Inflammatory macrophage treated with lipopolysaccharide for 1 hour (primary cell): Measurements from ENCODE around the gene JHY.
"Not testable (repeated sequence)": the region's sequence is repeated elsewhere in the genome, so short reads cannot be mapped to it uniquely, and the experiment has no call there.

ENCODE experiments used
- DNase-seq, 2 donors: peaks; one replicate each; pipeline ENCODE4 v3.0.0-alpha.2; 2020 to 2022

The JHY gene

DNA sequence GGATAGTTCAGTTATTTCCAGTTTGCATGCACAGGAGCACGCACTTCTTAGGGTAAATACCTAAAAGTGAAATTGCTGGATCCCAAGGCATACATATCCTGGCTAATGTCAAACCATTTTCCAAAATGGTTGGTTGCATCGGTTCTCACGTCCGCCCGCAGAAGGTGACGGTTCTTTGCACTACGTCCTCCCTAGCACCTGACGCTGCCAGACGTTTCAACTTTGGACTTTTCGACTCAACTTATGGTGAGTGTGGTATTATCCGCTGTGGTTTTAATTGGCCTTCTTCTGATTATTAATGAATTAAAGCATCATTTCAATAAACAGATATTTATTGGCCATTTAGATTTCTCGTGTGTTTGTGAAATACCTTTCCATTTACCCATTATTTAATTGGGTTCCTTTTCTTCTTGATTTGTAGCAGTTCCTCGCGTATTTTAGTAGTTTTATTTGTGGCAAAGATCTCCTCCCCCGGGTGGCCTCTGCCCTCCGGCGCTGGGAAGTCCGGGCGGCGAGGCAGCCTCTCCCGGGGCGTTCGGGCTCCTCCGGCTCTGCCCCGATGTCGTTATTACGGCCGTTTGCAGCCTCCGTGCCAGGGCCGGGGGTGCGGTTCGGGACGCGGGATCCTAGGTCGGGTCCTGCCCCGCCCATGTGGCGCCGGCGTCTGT lies at the start of gene JHY:
TSS of gene JHY (plus strand) at position 571 of the 668 bp plus-strand sequence. CDS start 3,091 bp downstream, outside the sequence.
- peak in 1 of 2 donors; percentile 24 for DNase-seq

DNA sequence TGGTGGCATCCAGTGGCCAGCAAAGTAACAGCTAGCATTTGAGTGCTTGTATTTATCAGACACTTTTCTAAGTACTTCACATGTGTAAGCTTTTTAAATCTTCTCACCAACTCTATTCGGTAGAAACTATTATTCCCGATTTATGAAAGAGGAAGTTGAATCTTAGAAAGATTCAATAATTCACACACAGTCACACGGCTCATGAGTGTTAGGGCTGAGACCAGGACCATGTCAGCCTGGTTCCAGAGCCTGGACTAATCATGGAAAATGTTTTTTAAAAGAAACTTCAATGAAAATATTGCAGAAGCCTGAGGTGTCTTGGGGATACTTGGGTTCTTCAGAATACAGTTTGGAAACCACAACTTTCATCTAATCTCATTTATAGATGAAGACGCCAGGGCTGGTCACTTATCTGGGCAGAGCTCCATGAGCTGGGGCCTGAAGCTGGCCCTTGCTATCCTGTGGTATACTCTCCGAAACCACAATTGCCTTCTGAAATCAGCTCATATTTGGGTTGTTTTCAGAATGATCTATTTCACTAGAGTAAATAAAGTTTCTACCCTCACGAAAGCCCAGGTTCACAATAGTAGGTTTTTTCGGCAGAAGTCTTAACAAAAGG lies 48.6 kb upstream of the JHY start:
- no peak for DNase-seq

DNA sequence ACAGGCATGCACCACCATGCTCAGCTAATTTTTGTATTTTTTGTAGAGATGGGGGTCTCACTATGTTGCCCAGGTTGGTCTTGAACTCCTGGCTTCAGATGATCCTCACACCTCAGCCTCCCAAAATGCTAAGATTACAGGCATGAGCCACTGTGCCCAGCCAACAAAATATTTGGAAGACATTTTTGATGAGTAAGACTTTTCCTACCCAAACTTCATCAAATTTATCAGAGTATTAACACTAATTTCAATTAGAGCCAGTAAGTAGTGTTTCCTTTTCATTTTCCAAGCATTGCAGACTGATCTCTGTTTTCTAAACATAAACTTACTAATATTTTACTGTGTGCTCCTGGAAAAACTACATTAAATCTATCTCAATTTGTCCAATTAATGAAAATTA lies 45.6 kb upstream of the JHY start:
- no peak for DNase-seq

DNA sequence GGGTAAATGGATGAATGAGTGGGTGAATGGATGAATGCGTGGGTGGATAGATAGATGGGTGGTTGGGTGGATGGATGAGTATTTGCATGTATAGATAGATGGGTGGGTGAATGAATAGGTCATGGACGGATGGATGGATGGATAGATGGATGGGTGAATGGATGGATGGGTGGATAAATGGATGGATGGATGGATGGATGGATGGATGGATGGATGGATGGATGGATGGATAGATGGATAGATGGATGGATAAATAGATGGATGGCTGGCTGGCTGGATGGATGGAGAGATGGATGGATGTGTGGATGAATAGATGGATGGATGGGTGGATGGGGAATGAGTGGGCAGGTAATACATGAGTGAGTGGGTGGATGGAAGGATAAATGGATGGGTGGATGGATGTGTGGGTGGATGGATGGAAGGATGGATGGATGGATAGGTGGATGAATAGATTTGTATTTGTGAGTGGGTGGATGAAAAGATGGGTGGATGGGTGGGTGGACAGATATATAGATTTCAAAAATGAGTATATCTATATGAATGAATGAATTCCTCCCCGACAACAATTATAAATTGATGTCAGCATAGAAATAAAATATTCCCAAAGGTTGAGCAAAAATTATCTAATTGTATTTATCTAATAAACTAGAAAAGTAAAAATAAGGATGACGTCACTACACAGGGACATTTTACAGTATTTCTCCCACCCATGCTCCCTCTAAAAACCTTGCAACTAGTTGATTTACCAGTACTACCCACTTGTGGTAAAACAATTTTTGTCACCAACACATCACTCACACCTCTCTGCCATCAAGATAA lies 44.8 kb upstream of the JHY start:
- no peak for DNase-seq

DNA sequence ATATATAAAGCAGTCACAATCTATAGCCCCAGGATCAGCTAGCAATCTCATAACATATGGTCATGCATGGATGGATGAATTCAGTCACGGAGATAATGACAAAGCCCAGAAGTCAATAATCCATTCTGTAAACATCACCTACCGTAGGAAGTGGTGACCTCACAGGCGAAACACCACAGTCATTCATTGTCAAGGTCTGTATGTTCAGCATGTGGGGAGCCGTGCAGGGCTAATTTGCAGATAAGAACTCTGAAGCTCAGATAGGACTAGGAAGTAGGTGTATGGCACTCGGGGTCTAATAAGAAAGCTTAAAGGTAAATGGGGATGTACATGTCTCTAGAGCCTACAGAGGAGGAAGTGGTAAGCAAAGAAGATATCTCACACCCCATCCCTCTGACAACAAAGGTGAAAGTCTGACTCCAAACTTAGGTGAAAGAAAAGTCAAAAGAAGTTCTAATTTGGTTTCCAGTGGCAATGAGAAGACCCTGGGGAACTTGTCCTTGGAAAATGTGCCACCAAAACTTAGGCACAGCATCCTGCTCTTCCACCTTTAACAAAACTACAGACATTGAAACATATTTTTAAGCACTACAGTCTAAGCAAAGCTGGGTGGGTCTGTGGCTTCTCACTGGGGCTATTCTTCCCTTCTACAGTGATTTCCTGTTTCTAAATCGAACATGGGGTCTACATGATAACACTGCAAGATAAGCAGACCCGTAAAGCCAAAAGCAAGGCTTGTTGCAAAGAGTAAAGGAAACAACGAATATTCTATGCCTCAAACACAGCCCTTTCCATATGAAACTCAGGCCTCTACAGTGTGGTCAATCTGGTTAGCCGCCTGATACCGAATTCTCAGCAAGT lies 39.0 kb upstream of the JHY start:
- DNase-seq, result no peak

DNA sequence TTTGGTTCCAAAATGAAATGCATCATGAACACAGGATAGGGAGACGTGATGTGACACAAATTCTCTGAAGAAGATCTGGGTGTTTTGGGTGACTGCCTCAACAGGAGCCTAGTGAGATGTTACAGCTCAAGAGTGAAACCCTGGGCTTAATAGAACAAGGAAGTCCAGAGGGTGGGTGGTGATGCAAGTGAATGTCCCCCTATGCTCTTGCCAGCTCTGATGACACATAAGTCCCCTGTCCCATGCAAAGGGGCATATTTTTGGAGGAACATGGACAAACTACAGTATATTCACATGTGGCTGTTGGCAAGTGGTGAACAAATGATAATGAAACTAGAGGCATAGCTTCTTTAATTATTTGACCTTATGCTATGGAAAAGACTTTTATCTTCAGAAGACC lies 35.1 kb upstream of the JHY start:
- peak; percentile 63 to 87 for DNase-seq

DNA sequence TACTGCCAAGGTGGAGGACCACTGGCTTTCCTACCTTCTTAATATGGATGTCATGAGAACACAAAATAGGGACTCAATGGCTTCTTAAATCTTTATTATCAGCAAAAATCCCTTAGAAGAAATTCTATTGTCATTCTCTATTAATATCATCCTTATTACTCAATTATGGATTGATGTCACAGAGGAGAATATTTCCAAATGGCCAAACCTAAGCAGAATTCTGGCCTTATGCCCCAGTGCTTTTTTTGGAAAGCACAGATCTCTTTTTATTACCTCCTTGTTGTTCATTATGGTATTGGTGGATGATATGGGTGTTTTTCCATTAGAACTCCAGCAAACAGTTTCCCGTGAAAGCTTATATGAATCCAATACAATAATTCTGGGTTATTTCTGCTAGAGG lies 34.4 kb upstream of the JHY start:
- DNase-seq, result peak; percentile 40 to 69

DNA sequence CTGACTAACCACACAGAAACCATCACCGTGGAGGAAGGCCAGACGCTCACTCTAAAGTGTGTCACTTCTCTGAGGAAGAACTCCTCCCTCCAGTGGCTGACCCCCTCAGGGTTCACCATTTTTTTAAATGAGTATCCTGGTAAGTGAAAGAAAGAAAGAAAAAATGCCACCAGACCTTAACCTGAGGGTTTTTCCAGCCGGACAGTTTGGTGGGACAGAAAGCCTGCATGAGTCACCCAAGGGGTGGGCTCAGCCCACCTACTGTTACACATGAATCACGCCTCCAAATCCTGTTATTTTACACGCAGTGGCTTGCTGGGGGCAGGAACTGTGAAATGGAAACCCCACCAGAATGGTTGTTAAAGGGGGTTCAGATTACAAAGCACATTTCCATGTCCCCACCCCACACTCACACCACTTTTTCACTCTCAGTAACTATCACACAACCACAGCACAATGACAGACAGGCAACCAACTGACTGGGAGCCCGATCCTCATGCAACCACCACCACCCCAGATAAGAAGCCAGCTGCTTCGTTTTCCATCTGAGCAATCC lies 32.4 kb upstream of the JHY start:
- peak; percentile 31 to 48 for DNase-seq

DNA sequence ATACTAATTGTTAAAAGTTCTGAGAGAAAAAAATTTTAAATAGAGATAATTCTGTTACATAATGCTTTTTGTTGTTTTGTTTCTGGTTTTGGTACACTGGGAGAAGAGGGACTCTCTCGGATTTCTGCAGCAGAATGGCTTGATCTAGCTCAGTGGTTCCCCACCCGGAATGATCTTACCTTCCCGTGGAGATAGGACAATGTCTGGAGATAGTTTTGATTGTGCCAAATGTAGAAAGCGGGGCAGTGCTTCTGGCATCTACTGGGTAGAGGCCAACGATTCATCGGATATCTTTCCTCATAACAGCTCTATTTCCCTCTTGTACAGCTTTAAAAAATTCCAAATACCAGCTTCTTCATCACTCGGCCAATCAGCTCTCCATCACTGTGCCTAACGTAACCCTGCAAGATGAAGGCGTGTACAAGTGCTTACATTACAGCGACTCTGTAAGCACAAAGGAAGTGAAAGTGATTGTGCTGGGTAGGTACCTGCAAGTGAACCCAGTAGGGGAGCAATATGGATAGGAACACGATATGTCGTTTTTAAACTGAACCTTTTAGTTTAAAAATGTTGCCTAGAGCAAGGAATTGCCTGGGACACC lies 31.1 kb upstream of the JHY start:
- DNase-seq, result peak in 1 of 2 donors; percentile 39

DNA sequence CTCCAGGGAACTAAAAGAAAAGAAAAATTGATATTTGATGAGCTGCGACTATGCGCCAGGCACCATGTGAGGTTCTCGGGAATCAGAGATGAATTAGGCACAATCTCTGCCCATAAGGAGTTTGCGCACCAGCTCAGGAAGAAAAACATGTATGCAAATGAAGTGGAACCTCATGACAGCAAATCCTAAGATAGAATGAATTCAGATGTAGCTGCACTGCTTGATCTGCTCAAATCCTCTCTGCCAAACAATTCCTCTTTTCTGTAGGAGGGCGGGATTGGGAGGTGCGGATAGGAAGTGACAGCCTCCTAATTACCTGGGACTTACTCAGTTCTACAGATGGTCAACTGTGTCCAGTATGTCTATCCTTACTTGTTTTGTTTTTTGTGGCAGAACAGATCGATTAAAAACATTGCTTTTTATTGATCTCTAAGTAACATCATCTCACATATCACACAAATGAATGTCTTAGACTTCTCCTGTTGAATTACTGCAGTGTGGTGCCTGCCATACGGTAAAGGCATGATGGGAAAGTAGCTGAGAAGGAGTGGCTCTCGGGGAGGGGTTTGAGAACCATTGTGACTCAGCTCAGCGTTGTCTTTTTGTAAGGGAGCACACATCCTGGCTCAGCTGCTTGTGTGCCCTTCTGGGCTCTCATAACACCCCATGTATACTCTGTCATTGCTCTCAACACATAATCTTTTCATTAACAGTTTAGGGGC lies 30.3 kb upstream of the JHY start:
- DNase-seq, result no peak

DNA sequence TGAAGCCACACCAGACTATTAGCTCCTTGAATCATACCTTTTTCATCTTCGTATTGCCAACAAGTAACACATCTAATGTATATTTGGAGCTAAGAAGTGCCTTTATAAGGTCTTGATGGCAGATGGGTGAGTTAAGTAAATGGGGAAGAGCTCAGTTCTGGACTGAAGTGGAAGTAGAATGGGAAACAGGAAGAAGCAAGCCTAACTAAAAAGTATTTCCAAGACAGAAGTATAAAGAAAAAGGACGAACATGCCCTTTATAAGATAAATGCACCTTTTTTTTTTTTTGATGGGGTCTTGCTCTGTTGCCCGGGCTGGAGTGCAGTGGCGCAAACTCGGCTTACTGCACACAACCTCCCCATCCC lies 29.8 kb upstream of the JHY start:
- peak in 1 of 2 donors; percentile 35 for DNase-seq

DNA sequence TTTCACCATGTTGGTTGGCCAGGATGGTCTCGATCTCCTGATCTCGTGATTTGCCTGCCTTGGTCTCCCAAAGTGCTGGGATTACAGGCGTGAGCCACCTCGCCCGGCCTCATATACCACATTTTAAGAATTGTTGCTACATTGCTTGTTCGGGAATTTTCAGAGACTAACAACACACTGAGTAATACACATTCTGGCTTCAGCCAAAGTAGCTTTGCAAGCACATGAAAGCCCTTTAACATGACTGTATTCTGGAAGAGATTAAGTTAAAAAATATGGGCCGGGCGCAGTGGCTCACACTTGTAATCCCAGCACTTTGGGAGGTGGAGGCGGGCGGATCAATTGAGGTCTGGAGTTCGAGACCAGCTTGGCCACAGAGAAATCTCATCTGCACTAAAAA lies 29.3 kb upstream of the JHY start:
- no peak for DNase-seq

DNA sequence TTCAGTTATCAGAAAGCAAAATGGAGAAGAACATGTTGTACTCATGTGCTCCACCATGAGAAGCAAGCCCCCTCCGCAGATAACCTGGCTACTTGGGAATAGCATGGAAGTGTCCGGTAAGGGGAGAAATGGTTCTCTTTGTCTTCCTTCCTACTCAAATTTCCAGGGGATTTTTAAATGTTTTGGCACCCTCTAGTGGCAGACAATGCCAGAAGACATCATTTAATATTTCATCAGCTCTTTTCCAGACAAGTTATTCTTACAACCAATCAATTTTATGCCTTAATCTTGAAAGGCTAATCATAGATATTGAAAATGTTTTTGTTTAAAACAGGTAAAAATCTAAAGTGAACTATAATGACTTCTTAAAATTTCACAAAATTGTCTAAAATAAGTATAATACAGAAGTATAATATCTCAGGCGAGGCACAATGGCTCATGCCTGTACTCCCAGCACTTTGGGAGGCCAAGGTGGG lies 28.6 kb upstream of the JHY start:
- peak; percentile 69 to 93 for DNase-seq

DNA sequence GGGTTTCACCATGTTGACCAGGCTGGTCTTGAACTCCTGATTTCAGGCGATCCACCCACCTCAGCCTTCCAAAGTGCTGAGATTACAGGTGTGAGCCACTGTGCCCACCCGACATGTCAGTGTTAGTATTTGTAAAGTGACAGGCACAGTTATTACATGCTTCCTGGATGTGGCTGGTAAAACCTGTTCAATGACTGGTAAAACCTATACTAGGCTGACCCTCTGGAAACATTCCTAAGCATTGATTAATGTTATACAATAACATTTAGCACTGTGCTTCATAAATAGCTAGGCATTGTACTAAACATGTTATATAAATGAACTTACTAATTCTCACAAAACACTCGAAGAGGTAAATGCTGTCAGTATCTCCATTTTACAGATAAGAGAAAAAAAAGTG lies 20.9 kb upstream of the JHY start:
- no peak for DNase-seq

DNA sequence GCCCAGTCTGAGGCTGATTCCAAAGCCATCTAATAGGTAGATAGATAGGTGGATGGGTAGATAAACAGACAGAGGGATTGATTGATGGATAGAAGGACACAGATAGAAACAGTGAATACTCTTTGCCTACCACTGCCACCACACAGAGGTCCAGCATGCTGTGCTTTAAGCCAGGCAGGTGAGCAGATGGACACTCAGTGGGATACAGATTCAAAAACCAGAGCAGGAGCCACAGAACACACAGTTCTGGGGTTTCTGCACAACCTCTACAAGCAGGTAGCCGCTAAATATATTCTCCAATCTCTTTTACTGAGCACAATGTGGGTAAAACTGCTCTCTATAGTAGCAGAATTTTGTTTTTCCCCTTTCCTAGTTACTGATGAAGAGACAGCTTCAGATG lies 20.5 kb upstream of the JHY start:
- DNase-seq, result no peak

DNA sequence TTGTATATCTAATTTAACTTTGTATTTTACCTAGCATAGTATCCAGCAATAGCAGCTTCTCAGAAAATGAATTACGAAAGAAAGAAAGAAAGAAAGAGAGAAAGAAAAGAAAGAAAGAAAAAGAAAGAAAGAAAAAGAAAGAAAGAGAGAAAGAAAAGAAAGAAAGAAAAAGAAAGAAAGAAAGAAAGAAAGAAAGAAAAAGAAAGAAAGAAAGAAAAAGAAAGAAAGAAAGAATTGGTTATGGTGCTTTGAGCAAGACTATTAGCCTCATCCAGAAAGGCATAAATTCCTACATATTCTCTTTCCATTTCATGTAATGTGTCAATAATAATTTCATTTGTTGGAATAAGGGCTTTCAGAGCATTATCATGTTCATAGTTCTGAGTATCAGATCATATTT lies 19.4 kb upstream of the JHY start:
- not testable (repeated sequence) for DNase-seq

DNA sequence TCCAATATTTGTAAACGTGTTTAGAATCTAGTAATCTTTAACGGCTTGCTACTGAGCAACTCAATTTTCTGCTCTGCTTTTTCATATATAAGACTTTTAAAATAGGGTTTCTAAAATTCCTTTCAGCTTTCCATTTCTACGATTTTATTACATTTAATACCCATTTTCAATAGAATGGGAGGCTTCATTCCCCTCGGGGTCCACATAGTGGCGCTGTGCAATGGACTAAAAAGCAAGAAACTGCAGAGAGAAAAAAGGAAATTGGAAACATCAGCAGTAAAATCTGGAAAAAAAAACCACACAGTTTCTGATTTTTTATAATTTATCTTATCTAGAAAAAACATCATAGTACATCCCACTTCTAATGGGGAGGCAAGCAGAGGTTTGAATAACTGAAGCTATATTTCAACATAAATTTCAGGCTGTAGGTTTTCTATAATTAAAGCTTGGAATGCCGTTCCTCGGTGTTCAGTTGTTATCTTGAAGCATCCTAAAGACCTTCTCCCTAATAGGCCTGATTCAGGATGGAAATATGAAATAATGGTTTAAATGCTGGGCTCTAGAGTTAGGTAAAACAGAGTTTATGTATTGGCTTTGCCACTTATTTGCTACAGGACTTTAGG lies 18.7 kb upstream of the JHY start:
- DNase-seq, result peak; percentile 55 to 83

DNA sequence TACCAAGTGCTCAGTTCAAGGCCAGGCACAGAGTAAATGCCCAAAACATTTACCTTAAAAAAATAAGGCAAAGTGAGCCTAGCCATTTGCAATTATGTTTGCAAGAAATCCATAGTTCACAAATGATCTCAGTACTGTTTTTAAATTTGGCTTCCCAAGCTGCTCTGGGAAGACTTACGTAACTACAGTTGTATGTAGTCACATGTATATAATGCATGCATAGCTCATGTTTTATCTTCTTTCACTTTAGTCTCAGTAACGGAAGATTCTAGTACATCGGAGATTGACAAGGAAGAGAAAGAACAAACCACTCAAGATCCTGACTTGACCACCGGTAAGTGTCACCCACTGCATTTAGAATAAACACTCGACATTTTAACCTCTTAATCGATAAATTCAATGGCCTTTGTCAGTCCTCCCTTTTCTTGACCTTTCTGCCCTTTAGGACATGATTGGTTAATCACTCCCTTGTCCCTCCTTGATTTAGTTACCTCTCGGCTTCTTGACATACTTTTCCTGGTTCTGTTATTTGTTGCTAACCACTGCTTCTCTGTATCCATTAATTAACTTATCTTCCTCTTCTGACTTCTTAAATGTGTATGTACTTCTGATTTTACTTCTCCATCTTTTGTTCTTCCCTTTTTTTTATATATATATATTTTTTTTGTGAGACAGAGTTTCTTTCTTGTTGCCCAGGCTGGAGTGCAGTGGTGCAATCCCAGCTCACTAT lies 18.0 kb upstream of the JHY start:
- peak; percentile 70 to 82 for DNase-seq

DNA sequence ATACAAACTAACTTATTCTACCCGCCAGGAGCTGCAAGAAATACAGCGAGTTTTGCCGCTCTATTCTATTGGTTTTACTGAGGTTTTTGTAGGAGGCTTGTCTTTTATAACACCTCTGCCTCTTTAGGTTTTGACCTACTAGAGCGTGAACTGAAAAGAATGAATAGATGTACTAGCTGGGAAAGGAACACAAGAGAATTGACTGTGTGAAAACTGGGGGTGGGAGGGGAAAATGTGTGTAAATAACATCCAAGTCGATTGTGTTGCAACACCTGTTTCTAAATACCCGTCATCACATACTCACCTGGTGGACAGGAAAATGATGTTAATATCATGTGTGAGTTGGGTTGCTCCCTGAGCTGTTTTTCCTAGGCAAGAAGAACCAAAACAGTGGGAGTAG lies 12.9 kb upstream of the JHY start:
- no peak for DNase-seq

DNA sequence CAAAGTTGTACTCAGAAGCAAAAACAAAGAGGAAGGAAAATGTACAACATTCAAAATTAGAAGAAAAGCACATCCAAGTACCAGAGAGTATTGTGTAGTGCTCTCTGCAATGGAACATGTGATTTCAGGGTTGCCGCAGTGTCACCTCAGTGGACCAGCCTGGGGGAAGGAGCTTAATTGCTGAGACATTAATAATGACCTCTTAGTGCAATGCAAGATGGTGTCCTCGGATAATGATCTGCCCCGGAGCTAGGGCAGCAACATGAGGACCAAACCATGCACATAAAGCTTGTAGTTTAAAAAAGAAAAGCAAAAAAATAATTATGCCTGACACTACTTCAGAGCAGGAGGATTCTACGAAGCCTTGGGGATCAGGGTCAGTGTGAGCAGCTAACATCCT lies 11.3 kb upstream of the JHY start:
- DNase-seq, result no peak
